Measurements from ENCODE around the gene CNTFR. TPM values are rescaled to one million over a fixed set of nuclear protein-coding genes. Genes with fewer than 3 reads are reported as not detected.

The CNTFR gene
- total and polyA plus RNA-seq, 10 of the 15 experiments (the other 5 are each of a cell fraction or from before 2014, with no cell fraction given), result not detected

DNA sequence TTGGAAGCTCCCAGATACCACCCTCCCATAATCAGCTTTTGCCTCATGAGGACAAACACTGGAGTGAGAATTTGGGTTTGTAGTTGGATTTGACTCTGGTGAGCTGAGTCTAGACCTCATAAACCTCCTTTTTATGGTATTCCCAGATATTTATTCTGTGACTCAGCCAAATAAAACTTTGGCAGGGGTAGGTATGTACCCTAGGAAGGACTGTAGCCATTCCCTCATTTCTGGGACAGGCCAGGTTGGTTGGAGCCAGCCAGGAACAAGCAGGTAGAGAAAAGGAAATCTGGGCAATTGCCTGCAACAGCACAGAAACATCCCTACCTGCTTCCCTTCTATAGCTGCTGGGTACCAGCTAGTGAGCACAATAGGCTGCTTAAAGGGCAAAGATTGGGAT lies 86.1 kb downstream of the CNTFR start:
- no peak for ATAC-seq
- CTCF ChIA-PET, result interaction anchor here (1.2 to 1.8 kb wide), 4 partner anchors 14 to 131 kb away, joined by 4 to 7 read pairs (median 5); no protein-coding TSS in a partner anchor

More for the DNA sequence above, 86.1 kb downstream of the CNTFR start:
- no peak for DNase-seq (ENCODE audit: low read depth, low spot score)
- Histone ChIP-seq H3K9me3 (replicated peaks; ENCODE audit: control insufficient read depth, insufficient read depth, low read length) (no peaks in the 10 kb centered on the region), H4K20me1 (ENCODE audit: control insufficient read depth, insufficient read depth) (peaks cover under 1% of the 10 kb centered on the region; the same call in 1 of the 2 replicates), H3K27ac (ENCODE audit: control insufficient read depth, insufficient read depth) (no peak overlapping the region), H3K4me1 (ENCODE audit: control insufficient read depth, insufficient read depth, low read length) (no peaks in the 10 kb centered on the region), H3K27me3 (replicated peaks in 1 of 2; ENCODE audit: control insufficient read depth in 2 of 2, insufficient read depth in 2 of 2, low read length in 1 of 2) (peaks cover 7% of the 10 kb centered on the region in 2 experiments), H3K4me3 (no peak overlapping the region), H3K79me2 (ENCODE audit: control insufficient read depth, insufficient read depth, low read length) (no peaks in the 10 kb centered on the region), H3K36me3 (ENCODE audit: control insufficient read depth in 2 of 2, insufficient read depth in 2 of 2, low read length in 1 of 2) (no peaks in the 10 kb centered on the region; a peak in 1 of 4 replicates), H2AFZ (ENCODE audit: control insufficient read depth, low read depth, low read length) (no peak overlapping the region), H3K4me2 (ENCODE audit: control insufficient read depth, insufficient read depth) (no peak overlapping the region), H3K9ac (ENCODE audit: control insufficient read depth, insufficient read depth, low read length) (no peak overlapping the region)
- no peak for TF ChIP-seq POLR2AphosphoS2 (IDR thresholded peaks at IDR 0.05; ENCODE audit: low read depth, low read length)
- no peak for TF ChIP-seq PAX5 (IDR thresholded peaks at IDR 0.05; ENCODE audit: borderline replicate concordance, low read depth, low read length)
- TF ChIP-seq EED (IDR thresholded peaks at IDR 0.05; ENCODE audit: low read depth), result no peak
- TF ChIP-seq KAT2A (conservative IDR thresholded peaks at IDR 0.05; ENCODE audit: control insufficient read depth, low read depth, low read length), result no peak
- TF ChIP-seq ZNF274 (IDR thresholded peaks at IDR 0.05; ENCODE audit: insufficient read depth, insufficient read length), result no peak
- no peak for TF ChIP-seq FOXK2 (IDR thresholded peaks at IDR 0.05)
- TF ChIP-seq MYC (IDR thresholded peaks at IDR 0.05; ENCODE audit: insufficient read depth, insufficient read length, insufficient replicate concordance, low read length, severe bottlenecking), result no peak
- TF ChIP-seq SIN3A (IDR thresholded peaks at IDR 0.05; ENCODE audit: low read depth, low read length), result no peak
- no peak for TF ChIP-seq CREM (IDR thresholded peaks at IDR 0.05; ENCODE audit: low read depth)
- no peak for TF ChIP-seq SMAD1 (IDR thresholded peaks at IDR 0.05; ENCODE audit: low read depth, partially characterized antibody)
- no peak for TF ChIP-seq CHD4 (IDR thresholded peaks at IDR 0.05)
- no peak for TF ChIP-seq POLR2AphosphoS5 (IDR thresholded peaks at IDR 0.05; ENCODE audit: low read length)
- no peak for TF ChIP-seq ZBTB40 (IDR thresholded peaks at IDR 0.05; ENCODE audit: borderline replicate concordance)
- no peak for TF ChIP-seq SREBF1 (IDR thresholded peaks at IDR 0.05; ENCODE audit: low read length)
- TF ChIP-seq PBX3 (IDR thresholded peaks at IDR 0.05; ENCODE audit: insufficient replicate concordance, low read depth, low read length), result no peak
- no peak for TF ChIP-seq HDGF (IDR thresholded peaks at IDR 0.05)
- FAIRE-seq, result no peak
- in situ Hi-C loops (cut with MboI) (no loop called here), intact Hi-C loops (cut with micrococcal nuclease; ENCODE audit: unreplicated experiment) (no loop called here)
- no TSS peak for BruUV-seq (replicated peaks)
- ChIA-PET POLR2A (no interaction called here), SMC1A (ENCODE audit: uncharacterized antibody, unreplicated experiment) (interaction anchor here (1.0 kb wide), 1 partner anchor 11 kb away, joined by 4 read pairs; no protein-coding TSS in a partner anchor), RAD21 (ENCODE audit: unreplicated experiment) (no interaction called here)
